Spleen (tissue), 7 donors: ENCODE measurements around the gene EIF4EBP2.

Experiments used
- CTCF ChIP-seq, 11 experiments: fragments of 200-600 bp in 7 of 11; fragments of 450-650 bp in 4 of 11; sonication (generic) in 4 of 11; IDR thresholded peaks in 8 of 11; conservative IDR thresholded peaks in 3 of 11; 1 replicate in 7 of 11; 2 replicates in 4 of 11; pipeline versions ENCODE4 v1.4.0 to v1.8.0; 2016 to 2021; ENCODE audit warnings: antibody characterized with exemption in 11 of 11, inconsistent platforms in 4 of 11, mild to moderate bottlenecking in 1 of 11
- POLR2A ChIP-seq, 3 donors: fragments of 450-650 bp; IDR thresholded peaks; one replicate each; pipeline ENCODE4 v1.5.1; 2017; ENCODE audit warnings: antibody characterized with exemption in 3 of 3, mild to moderate bottlenecking in 1 of 3
- donor health status: DM: no; HTN: no; CAD: no; lungs with moderate emphysema.
- donor health status: DM: no; HTN: no; CAD: no.
- donor health status: DM: no; HTN: no; CAD: no.

DNA sequence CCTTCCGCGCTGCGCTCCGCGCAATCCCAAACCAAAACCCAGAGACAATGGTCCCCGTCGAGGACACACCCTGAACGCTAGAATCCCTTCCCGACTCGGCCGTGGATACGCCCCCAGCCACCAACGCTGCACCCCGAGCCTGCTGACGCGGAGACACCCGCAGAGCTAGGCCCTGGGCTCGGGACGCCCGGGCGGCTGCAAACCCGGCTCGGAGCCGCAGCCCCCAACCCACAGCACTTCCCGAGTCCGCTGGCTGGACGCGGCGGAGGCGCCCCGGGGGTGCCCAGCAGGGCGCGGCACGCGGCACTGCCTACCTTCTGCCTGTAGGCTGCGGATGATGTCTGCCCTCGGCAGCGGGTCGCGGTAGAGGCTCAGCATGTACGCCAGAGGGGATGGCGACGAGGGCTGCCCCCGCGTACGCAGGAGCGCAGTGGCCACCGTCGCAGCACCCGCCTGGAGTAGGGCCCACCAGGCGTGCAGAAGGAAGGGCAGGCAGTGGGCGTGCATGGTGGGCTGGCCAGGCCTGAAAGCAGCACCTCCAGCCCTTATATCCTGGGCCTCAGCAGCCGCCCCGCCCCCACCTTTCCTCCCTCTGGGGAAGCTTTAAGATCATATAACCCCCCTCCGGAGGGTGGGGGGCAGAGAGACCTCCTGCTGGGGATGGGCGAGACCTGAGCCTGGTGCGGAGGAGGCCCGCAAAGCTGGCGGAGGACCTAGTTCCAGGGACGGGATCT is 37.4 kb downstream of the EIF4EBP2 start, which contains the start of gene NODAL:
- no peak for TF ChIP-seq CTCF (IDR thresholded peaks at IDR 0.05 in 8 of 11, conservative IDR thresholded peaks at IDR 0.05 in 3 of 11)
- TF ChIP-seq POLR2A (IDR thresholded peaks at IDR 0.05) = no peak
